T-helper 22 cell (primary cell): Measurements from ENCODE around the gene BICD1.
"Not testable (repeated sequence)": the region's sequence is repeated elsewhere in the genome, so short reads cannot be mapped to it uniquely, and the experiment has no call there.

ENCODE experiments used
- DNase-seq: peaks from one replicate; pipeline ENCODE4 v3.0.0-alpha.2; 2020; ENCODE audit warnings: low read depth

The BICD1 gene

DNA sequence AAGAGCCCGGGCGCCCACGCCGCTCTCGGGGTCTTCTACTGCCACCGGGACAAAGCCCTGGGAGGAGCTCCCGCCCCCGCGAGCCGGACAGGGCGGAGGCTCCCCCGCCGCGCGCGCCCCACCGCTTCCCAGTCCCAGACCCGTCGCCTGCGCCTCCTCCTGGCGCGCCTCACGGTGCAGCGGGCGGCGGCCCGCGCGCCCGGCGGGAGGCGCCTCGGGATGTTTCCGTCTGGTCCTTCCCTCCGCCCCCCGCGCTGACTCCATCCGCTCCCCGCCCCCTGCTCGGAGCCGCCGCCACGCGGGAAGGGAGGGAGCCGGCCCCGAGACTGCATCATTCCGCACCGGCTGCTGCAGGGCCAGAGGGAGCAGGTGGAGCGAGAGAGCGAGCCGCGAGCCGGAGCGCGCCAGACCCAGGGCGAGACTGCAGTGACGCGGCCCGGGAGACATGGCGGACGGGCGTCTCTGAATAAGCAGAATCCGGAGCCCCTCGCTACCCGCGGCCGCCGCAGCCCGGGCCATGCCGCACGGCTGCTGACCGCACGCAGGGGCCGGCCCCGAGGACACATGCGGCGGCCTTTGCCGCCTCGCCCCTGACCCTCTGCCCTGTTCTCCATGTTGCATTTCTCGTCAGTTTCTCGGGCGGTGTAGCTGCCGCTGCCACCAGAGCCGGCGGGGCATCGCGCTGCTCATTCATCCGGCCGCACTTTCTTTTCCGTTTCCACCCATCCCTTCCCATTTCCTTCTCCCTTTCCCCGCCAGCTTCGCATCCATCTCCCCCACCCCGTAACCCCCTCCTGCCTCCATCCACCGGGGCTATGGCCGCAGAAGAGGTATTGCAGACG is at the start of gene BICD1:
Gene BICD1 (plus strand): TSS at position 331 of the 842 bp plus-strand sequence. CDS start 485 bp downstream, at position 816.
- peak; percentile 60 for DNase-seq

DNA sequence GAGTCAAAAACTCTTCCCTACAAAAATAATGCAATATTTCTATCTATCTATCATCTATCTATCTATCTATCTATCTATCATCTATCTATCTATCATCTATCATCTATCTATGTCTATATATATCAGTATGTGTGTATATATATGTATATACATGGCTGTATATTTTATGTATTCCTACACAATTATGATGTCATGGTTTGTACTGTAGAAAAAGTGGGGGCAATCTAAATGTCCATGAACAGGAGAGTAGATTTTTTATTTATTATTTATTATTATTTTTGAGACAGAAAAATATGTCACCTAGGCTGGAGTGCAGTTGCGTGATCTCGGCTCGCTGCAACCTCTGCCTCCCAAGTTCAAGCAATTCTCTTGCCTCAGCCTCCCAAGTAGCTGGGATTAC is 45.6 kb upstream of the BICD1 start:
- no peak for DNase-seq

DNA sequence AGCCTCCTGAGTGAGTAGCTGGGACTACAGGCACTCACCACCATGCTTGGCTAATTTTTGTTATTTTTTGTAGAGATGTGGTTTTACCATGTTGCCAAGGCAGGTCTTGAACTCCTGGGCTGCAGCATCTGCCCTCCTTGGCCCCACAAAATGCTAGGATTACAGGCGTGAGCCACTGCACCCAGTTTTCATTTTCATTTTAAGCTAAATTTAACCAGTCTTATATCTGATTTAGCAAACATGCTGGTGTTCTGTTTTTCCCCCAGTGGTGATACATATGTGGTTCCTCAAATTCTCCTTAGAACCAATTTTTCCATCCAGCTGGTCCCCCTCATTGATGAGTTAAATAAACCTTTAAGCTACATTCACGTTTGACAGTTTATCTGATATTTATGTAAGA is 43.8 kb upstream of the BICD1 start:
- no peak for DNase-seq

DNA sequence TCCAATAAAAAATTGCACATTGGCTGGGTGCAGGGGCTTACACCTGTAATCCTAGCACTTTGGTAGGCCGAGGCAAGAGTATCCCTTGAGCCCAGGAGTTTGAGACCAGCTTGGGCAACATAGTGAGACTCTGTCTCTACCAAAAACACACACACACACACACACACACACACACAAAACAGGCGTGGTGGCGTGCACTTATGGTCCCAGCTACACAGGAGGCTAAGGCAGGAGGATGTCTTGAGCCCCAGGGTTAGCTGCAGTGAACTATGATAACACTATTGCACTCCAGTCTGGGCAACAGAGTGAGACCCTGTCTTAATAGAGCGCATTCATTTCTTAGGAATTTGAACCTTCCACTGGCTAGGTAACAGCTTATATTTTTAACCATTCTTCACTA is 42.9 kb upstream of the BICD1 start:
- DNase-seq: no peak

DNA sequence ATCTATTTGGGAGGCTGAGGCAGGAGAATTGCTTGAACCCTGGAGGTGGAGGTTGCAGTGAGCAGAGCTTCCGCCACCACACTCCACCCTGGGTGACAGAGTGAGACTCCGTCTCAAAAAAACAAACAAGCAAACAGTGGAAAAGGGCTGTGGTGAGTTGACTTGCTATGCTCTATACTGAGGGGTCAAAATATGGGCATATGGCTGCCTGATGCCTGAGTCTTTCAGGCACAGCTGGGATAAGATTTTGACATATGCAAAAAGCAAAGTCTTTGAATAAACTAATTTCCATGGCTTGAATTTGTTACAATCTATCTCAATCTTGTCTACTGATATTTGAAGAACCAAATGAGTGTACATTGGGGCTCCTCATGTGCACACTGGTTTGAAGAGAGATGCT is 40.4 kb upstream of the BICD1 start:
- DNase-seq: no peak

DNA sequence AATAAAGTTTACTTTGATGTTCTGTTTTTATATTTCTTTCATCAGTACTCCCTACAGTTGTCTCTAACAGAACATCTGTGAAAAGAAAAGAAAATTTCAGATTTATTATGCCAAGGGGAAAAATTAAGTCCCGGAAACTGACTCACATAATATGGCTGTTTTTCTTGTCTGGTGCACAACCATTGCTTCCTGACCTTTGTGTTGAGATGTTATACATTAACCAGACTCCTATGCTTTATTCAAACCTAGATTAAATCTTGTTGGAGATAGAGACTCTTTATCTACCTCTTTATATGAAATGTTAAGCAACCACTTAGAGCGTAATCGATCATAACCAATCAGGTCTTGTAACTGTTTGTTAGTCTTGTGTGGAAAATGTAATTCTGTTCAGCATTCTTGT is 37.6 kb upstream of the BICD1 start:
- DNase-seq: no peak

DNA sequence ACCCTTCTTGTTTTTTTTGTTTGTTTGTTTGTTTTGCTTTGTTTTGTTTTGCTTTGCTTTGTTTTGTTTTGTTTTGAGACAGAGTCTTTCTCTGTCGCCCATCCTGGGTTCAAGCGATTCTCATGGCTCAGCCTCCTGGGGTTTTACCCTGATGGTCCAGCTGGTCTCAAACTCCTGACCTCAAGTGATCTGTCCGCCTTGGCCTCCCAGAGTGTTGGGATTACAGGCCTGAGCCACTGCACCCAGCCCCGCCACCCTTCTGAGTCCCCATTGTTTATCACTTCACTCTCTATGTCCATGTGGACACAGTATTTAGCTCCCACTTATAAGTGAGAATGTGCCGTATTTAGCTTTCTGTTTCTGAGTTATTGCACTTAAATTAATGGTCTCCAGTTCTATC is 36.9 kb upstream of the BICD1 start:
- no peak for DNase-seq

DNA sequence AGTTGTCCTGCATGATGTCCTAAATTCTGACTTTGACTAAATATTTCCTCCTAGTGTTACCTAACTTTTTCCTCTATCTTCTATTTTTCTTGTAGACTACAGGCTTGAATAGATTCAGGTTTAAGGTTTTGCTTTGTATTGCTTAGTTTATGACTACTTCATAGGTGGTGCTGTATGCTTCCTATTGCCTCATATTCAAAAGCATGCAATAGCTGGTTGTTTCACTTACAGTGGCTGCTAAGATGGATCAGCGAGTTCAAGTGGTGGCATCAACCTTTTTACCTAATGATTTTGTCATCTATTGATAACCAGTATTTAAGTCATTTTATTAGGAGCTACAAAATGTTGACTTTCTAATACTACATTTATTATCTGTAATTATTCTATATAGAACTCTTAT is 36.3 kb upstream of the BICD1 start:
- no peak for DNase-seq

DNA sequence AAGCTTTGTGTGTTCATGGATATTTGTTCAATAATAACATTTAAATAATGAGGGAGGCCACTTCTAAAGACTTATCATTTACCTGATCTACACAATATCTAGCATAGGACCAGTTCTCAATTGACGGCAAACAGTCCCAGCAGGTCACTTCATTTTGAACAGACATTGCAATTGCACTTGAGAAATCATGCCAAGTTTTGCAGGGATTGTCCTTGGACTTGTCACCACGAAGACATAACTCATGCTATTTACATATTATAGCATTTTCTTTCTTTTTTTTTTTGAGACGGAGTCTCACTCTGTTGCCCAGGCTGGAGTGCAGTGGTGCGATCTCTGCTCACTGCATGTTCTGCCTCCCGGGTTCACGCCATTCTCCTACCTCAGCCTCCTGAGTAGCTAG is 34.5 kb upstream of the BICD1 start:
- no peak for DNase-seq

DNA sequence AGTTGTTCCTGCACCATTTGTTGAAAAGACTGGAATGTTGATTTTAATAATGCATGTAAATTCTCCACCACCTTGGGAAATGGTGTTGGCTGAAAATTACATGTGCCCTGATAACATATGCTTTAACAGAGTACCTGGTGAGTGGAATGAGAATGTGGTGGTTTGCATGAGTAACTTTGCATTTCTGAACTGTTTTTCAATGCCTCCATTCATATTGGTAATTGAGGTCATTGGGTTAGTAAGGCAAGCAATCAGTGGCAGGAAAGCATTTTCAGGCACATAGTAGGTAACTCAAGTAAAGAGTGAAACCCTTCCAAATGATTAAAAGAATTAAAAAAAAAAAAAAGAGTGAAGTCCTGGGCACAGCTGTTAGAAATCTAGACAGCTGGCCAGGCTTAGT is 32.2 kb upstream of the BICD1 start:
- no peak for DNase-seq

DNA sequence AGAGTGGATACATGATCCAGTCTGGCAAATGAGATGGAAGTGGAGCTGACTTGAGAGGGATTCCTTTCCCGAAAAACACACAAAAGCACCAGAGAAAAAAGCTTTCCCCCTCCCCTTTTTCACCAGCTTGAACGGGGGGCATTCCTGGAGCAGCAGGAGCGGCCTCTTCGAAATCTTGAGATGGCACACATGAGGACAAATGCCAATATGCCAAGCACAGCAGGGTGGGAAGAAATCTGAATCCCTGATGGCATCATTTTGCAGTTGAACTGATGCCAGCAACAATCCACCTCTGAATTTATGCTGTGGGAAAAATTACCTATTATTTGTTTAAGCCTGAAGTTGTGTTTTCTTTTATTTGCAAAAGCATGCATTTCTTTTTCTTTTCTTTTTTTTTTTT is 29.7 kb upstream of the BICD1 start:
- DNase-seq: no peak

DNA sequence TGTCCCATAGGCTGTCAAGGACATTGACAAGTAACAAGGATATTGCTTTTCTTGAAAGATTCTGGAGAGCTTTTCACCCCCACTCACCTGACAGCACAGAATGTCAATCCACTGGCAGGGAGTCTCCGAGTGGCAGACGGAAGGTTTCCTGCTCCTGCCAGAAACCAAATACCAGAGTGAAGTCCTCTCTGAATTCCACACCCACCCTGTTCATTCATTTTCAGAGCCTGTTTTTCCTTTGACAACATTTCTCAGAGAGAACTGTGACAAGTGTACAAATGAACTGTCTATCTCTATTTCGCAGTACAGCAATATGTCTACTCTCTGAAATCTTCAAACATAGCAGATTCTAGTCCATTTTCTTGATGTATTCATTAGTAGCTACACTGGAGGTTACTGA is 26.2 kb upstream of the BICD1 start:
- no peak for DNase-seq

DNA sequence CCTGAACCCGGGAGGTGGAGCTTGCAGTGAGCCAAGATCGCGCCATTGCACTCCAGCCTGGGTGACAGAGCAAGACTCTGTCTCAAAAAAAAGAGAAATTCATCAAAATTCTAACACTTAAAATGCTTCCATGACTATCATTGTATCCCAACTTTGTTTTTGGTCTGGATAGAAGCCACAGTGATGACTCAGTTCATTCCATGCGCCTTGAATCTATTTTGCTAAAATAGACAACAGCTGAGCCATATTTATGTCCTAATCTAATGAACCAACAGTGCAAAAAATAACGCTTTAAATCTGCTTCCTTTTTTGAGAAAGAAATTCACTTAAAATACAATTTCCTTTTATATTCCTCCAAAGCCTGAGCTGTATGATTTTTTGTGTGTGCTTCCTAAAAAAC is 23.2 kb upstream of the BICD1 start:
- no peak for DNase-seq

DNA sequence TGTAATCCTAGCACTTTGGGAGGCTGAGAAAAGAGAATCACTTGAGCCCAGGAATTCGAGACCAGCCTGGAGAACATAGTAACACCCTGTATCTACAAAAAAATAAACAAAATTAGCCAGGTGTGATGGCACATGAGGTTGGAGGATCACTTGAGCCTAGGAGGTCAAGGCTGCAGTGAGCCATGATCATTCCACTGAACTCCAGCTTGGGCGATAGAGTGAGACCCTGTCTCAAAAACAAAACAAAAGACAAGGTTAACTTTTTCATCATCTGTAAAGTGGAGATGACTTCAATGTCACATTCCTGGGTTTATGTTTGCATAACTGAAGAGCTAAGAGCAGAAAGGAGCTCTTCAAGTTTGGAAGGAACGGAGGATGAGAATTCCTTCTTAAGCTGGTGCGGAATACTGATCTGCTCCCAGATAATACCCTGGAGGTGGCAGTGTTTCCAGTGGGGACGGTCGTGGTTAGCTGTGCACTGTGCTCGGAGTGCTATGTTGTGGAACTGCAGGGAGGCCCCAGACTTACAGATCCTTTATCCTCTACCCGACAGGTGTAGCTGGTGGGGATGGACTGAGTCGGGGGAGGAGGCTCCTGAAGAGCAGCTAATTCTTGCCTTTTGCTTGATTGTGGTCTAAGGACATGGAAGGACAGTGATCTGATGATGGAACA is 22.5 kb upstream of the BICD1 start:
- no peak for DNase-seq

DNA sequence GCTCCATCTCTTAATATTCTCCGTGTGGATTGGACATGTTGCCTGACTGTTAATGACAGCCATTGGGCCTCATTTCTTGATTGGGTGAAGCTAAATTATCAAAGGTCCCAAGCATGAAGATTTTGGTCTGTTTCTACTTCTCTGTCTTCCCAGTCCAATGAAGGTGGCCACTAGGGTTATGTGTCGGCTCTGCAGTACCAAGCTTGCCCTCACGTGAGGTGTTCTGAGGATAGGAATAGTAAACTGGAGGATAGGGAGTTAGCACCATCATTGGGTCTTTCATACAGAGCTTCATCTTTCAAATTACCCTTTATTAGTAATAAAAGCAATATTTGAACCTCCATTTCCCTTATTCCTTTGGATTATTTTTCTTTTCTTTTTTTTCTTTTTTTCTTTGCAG is 21.9 kb upstream of the BICD1 start:
- DNase-seq: no peak

DNA sequence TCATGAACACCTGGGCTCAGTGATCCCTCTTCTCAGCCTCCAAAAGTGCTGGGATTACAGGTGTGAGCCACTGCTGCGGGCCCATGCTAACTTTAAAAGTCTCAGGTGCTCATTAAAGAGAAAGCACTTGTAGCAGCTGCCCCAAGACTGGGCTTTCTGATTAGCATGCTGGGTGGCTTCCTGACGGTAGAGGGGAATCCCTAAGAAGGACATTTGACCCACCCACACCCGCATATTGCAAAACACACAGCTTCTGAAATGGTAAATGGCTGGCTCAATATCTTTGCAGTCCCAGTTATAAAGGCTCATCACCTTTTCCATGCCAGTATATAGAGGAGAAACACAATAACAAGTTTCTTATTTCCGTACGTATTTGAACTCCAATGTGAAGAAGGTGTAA is 19.3 kb upstream of the BICD1 start:
- DNase-seq: no peak

DNA sequence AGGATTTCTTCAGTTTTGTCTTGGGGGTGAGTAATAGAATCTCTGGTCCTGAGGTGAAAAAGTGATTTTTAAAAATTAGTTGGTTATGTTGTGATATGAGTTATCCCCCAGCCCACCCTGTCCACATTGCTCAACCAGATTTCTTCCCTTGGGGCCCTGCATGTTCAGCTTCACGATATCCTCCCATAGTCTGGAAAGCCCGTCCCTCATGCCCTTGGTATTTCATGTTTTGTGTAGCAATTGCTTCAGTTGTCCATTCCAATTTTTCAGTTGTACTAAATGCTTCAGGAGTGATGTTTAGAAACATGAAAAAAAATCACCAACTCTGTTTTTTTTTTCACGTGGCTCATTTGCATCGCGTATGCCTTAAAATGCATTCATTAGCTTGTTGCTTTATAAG is 17.5 kb upstream of the BICD1 start:
- no peak for DNase-seq

DNA sequence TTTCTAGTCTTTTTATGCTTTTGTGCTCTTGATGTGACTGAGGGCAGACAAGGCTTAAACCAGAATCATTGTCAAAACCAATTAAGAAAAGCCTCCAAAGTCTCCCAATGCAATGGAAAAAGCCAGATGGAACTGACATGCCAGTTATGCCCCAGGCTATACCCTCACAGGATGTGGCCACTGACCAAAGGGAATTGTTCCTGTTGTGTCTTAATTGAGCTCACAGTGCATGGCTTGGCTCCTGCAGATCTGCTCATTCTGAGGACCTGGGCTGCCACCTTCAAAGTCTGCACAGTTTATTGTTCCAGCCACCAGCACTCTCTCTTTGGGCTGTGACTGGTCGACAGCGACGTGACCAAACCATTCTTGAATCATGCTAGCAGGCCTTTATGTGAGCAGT is 17.1 kb upstream of the BICD1 start:
- DNase-seq: no peak

DNA sequence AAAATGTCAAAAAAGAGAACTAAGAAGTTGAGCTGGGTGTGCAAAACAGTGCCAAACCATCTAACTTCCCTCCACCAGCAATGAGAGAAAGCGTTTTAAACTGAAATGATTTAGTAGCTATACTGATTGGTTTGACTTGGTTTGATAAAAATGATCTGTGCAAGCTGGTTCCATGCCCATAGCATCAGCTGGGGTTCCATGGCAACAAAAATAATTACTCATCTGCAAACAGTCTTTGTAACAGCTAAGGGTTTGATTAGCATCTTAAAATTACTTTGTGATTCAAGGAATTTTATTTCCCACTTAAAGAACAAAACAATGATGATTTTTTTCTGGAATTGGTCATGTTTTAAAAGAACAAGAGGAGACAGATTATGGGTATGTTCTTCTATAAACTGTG is 15.0 kb upstream of the BICD1 start:
- no peak for DNase-seq

DNA sequence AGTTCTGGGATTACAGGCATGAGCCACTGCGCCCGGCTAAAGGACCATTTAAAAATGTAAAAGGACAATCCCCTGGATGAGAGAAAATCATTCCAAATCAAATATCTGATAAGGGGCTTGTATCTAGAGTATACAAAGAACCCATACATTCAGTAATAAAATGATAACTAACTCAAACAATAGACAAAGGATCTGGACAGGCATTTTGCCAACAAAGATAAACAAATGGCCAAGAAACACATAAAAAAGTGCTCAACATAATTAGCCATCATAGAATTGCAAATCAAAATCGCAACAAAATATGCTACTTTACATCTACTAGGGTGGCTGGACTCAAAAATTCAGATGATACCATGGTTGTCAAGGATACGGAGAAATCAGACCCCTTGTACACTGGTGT is 8.5 kb upstream of the BICD1 start:
- DNase-seq: no peak

DNA sequence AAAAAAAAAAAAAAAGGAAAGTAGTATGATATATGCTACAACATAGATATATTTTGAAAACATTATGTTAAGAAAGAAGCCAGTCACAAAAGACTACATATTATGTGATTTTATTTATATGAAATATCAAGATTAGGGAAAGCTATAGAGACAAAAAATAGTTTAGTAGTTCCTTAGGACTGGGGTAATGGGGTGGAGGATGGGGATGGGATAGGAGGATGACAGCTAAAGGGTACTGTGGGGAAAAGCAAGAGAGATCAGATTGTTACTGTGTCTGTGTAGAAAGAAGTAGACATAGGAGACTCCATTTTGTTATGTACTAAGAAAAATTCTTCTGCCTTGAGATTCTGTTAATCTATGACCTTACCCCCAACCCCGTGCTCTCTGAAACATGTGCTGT is 7.4 kb upstream of the BICD1 start:
- not testable (repeated sequence) for DNase-seq

DNA sequence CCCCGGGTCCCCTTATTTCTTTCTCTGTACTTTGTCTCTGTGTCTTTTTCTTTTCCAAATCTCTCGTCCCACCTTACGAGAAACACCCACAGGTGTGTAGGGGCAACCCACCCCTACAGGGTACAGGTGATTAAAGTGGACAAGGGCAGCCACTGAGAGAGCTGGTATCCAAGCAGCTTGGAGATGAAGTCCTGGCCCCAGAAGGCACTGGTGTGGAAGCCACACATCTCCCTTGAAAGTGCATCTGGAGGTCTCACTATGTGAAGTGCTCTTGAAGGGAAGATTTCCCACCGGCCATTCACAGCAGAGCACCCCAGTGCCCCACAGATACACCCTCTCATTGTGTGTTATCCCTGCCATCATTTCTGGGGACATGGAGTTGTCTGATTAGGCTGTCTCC is 6.3 kb upstream of the BICD1 start:
- DNase-seq: no peak

DNA sequence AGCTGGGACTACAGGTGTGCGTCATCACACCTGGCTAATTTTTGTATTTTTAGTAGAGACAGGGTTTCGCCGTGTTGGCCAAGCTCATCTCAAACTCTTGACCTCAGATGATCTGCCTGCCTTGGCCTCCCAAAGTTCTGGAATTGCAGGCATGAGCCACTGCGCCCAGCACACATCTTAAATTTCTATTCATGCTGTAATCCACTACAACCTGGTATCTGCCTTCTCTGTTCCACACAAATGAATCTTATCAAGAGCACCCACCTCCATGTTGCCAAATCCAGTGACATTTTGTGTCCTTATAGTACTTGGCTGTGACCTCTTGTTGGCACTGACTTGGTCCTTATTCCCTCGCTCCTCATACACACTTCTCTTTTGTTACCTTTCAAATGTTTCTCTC is 5.8 kb upstream of the BICD1 start:
- no peak for DNase-seq

DNA sequence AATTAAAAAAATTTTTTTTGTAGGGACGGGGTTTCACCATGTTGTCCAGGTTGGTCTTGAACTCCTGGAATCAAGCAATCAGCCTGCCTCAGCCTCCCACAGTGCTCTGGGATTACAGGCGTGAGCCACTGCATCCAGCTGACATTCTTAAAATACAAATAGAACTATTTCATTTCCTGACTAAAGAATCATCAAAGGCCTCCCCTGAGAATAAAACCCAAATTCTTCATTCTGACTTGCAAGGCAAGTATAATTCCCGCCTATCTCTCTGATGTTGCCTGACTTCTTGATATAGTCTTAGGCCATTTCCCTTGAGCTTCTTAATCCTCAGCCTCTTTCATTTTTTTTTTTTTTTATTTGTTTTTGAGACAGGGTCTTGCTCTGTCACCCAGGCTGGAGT is 4.4 kb upstream of the BICD1 start:
- no peak for DNase-seq
